Renal cortical epithelial cell (primary cell): Measurements from ENCODE around the gene SORBS2. TPM values are rescaled to one million over a fixed set of nuclear protein-coding genes. Genes with fewer than 3 reads are reported as not detected.
A peak's percentile ranks its signal among the peaks of the same experiment; 100 is the strongest.

ENCODE experiments used
- DNase-seq: peaks from one replicate; pipeline ENCODE4 v3.0.0-alpha.2; 2011; ENCODE audit warnings: low read depth
- total RNA-seq: library from RNA; depleted of rRNA; stranded (reverse); fragments of >200 nt; gene quantifications from 2 replicates; pipeline ENCODE4 v1.2.3, GENCODE V29; 2014

Gene SORBS2
- total RNA-seq, 1 donor from 2014 or later: 45.1 TPM

- DNase-seq: no peak
Measured at GRCh38 chr4:185713731-185714130, 98.3 kb downstream of the SORBS2 start.

GRCh38 chr4:185713272-185713671 lies 98.7 kb downstream of the SORBS2 start:
- no peak for DNase-seq

GRCh38 chr4:185712350-185713024 lies 99.5 kb downstream of the SORBS2 start:
- no peak for DNase-seq

GRCh38 chr4:185711726-185712125 lies 100.3 kb downstream of the SORBS2 start:
- no peak for DNase-seq

- peak; percentile 87 for DNase-seq
Measured at GRCh38 chr4:185710487-185710995, 101.5 kb downstream of the SORBS2 start.

- peak; percentile 79 for DNase-seq
Measured at GRCh38 chr4:185709802-185710486, 102.0 kb downstream of the SORBS2 start.

GRCh38 chr4:185708348-185708747 lies 103.6 kb downstream of the SORBS2 start:
- peak; percentile 48 for DNase-seq

- DNase-seq: peak; percentile 87
Measured at GRCh38 chr4:185707622-185708021, 104.4 kb downstream of the SORBS2 start.

GRCh38 chr4:185702147-185702663 lies 109.8 kb downstream of the SORBS2 start:
- DNase-seq: no peak

- no peak for DNase-seq
Measured at GRCh38 chr4:185700630-185701029, 111.4 kb downstream of the SORBS2 start.

- DNase-seq: peak; percentile 55
Measured at GRCh38 chr4:185700048-185700447, 111.9 kb downstream of the SORBS2 start.

GRCh38 chr4:185697488-185697887 lies 114.5 kb downstream of the SORBS2 start:
- no peak for DNase-seq

GRCh38 chr4:185695743-185696142 lies 116.3 kb downstream of the SORBS2 start:
- no peak for DNase-seq

GRCh38 chr4:185693548-185694215 lies 118.3 kb downstream of the SORBS2 start:
- peak; percentile 17 for DNase-seq

- DNase-seq: no peak
Measured at GRCh38 chr4:185689407-185689806, 122.6 kb downstream of the SORBS2 start.

GRCh38 chr4:185685804-185686203 lies 126.2 kb downstream of the SORBS2 start:
- no peak for DNase-seq

GRCh38 chr4:185683896-185684295 lies 128.1 kb downstream of the SORBS2 start:
- DNase-seq: no peak

- no peak for DNase-seq
Measured at GRCh38 chr4:185683222-185683621, 128.8 kb downstream of the SORBS2 start.

GRCh38 chr4:185682236-185682635 lies 129.8 kb downstream of the SORBS2 start:
- peak; percentile 81 for DNase-seq

- DNase-seq: no peak
Measured at GRCh38 chr4:185681604-185682003, 130.4 kb downstream of the SORBS2 start.

GRCh38 chr4:185680617-185681016 lies 131.4 kb downstream of the SORBS2 start:
- DNase-seq: no peak

GRCh38 chr4:185679523-185679922 lies 132.5 kb downstream of the SORBS2 start:
- DNase-seq: no peak
